Tibial nerve (tissue), 4 donors: ENCODE results near the gene RAB5B. TPM values are rescaled to one million over a fixed set of nuclear protein-coding genes. Genes with fewer than 3 reads are reported as not detected.
A peak's percentile ranks its signal among the peaks of the same experiment; 100 is the strongest.

ENCODE experiments used
- DNase-seq, 2 donors: peaks; one replicate each; pipeline ENCODE4 v3.0.0-alpha.2; 2019; ENCODE audit warnings: low spot score in 2 of 2
- H3K27ac ChIP-seq, 4 donors: fragments of 200-600 bp; sonication (generic) in 3 of 4; one replicate each; pipeline ENCODE4 v1.5.1; 2017 to 2019; ENCODE audit warnings: mild to moderate bottlenecking in 1 of 4
- H3K27me3 ChIP-seq, 2 donors: fragments of 200-600 bp; sonication (generic) in 1 of 2; one replicate each; pipeline versions ENCODE4 v1.5.1 to v1.6.0; 2017 to 2019
- H3K36me3 ChIP-seq, 3 donors: fragments of 200-600 bp; sonication (generic); one replicate each; pipeline ENCODE4 v1.5.1; 2018 to 2019
- H3K4me1 ChIP-seq, 4 donors: fragments of 200-600 bp; sonication (generic) in 3 of 4; one replicate each; pipeline ENCODE4 v1.5.1; 2017 to 2019
- H3K4me3 ChIP-seq, 4 donors: fragments of 200-600 bp; sonication (generic) in 3 of 4; one replicate each; pipeline ENCODE4 v1.5.1; 2017 to 2019; ENCODE audit warnings: mild to moderate bottlenecking in 1 of 4, moderate library complexity in 1 of 4
- H3K9me3 ChIP-seq, 4 donors: fragments of 200-600 bp; sonication (generic) in 3 of 4; one replicate each; pipeline ENCODE4 v1.5.1; 2017 to 2019
- EP300 ChIP-seq, 2 donors: sonication (generic); formaldehyde crosslinking; IDR thresholded peaks; one replicate each; pipeline ENCODE4 v1.6.1; 2017; ENCODE audit warnings: antibody characterized with exemption in 2 of 2, mild to moderate bottlenecking in 1 of 2
- POLR2A ChIP-seq, 2 donors: fragments of 450-650 bp; IDR thresholded peaks; one replicate each; pipeline ENCODE4 v1.6.1; 2017; ENCODE audit warnings: antibody characterized with exemption in 2 of 2, mild to moderate bottlenecking in 2 of 2, moderate library complexity in 2 of 2
- WGBS, 2 donors: methylation state at CpG; one replicate each; pipeline ENCODE4 v1.1.5; 2018; 5-methylcytosine and 5-hydroxymethylcytosine counted together
- total RNA-seq, 4 donors: library from RNA; depleted of rRNA; stranded (reverse); fragments of >200 nt; gene quantifications; one replicate each; pipeline ENCODE4 v1.1.0, GENCODE V29; 2016
- TF ChIP-seq, protein P1 (sequence below), 5 experiments: fragments of 200-600 bp in 3 of 5; fragments of 450-650 bp in 2 of 5; sonication (generic) in 3 of 5; IDR thresholded peaks; one replicate each; pipeline ENCODE4 v1.5.1; 2016 to 2019; ENCODE audit warnings: antibody characterized with exemption in 5 of 5, mild to moderate bottlenecking in 3 of 5, moderate library complexity in 2 of 5

RAB5B gene
- total RNA-seq, 4 donors from 2014 or later, result 71.7 to 111 (median 83.0) TPM

DNA sequence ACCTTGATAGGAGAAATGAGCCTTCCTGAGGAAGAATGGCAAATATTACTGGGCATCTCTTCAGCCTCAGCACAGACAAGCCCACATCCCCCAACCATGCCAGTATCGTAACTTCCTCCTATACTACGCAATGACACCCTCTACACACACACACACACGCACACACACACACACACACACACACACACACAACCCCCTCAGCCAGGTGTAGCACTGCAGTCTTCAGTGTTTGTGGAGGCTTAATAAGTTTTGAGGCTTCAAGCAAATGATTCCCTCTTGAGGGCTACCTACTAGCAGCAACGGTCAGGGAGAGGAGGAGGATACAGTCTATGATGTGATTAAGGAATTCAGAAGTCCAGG lies 41.3 kb upstream of the RAB5B start:
- no peak for TF ChIP-seq POLR2A (IDR thresholded peaks at IDR 0.05)
- TF ChIP-seq, protein P1, sequence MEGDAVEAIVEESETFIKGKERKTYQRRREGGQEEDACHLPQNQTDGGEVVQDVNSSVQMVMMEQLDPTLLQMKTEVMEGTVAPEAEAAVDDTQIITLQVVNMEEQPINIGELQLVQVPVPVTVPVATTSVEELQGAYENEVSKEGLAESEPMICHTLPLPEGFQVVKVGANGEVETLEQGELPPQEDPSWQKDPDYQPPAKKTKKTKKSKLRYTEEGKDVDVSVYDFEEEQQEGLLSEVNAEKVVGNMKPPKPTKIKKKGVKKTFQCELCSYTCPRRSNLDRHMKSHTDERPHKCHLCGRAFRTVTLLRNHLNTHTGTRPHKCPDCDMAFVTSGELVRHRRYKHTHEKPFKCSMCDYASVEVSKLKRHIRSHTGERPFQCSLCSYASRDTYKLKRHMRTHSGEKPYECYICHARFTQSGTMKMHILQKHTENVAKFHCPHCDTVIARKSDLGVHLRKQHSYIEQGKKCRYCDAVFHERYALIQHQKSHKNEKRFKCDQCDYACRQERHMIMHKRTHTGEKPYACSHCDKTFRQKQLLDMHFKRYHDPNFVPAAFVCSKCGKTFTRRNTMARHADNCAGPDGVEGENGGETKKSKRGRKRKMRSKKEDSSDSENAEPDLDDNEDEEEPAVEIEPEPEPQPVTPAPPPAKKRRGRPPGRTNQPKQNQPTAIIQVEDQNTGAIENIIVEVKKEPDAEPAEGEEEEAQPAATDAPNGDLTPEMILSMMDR (IDR thresholded peaks at IDR 0.05), result no peak
- no peak for TF ChIP-seq EP300 (IDR thresholded peaks at IDR 0.05)
- 2 to 7% methylated on average over 4 of the region's 4 CpGs for WGBS, 2 donors
- no peaks in the 10 kb centered on the region for H3K9me3 ChIP-seq
- H3K4me3 ChIP-seq, result peak overlapping the region; percentile 64 to 98 (median 74)
- peaks cover 0 to 8% (median 4%) of the 10 kb centered on the region in 3 donors for H3K36me3 ChIP-seq
- no peaks in the 10 kb centered on the region for H3K27me3 ChIP-seq
- peak overlapping the region; percentile 78 to 95 (median 94) for H3K27ac ChIP-seq
- peaks cover 0 to 75% (median 37%) of the 10 kb centered on the region in 4 donors for H3K4me1 ChIP-seq
- DNase-seq, result peak in 1 of 2 donors; percentile 26

DNA sequence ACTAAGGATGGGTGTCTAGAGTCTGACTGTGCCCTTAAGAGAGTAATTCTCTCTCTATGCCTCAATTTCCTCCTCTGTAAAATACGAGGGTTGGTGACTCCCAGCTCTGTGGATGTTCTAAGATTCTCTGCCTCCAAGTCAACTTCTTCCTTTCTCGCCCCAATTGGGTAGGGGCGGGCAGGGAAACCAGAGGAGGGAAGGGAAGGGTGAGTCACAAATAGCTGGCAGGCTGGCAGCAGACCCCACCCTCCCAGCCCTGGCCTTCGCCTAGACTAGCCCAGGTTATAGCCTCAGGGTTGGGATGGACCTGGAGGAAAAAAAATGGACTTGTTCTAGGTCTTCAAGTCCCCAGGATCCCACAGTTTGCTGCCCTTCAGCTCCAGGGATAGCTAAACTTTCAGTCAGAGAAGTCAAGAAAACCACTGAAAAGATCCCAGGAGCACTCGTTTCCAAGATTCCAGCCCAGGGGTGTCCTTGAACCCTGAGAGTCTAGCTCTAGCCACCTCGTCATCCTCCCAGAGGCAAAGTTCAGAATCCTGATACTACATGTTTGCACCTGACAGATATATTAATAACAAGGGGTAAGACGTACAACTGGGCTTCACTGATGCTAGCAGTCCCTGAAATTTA lies 40.6 kb upstream of the RAB5B start:
- 67 to 72% methylated on average over 7 of the region's 7 CpGs for WGBS, 2 donors
- H3K4me3 ChIP-seq, result peak overlapping the region in 1 of 4 donors; percentile 83
- peaks cover 0 to 70% (median 37%) of the 10 kb centered on the region in 4 donors for H3K4me1 ChIP-seq
- TF ChIP-seq EP300 (IDR thresholded peaks at IDR 0.05) (no peak), POLR2A (IDR thresholded peaks at IDR 0.05) (no peak)
- TF ChIP-seq, protein P1 (IDR thresholded peaks at IDR 0.05), result no peak
- H3K9me3 ChIP-seq, result no peaks in the 10 kb centered on the region
- DNase-seq, result no peak
- H3K27me3 ChIP-seq, result no peaks in the 10 kb centered on the region
- peaks cover 0 to 12% (median 4%) of the 10 kb centered on the region in 3 donors for H3K36me3 ChIP-seq
- H3K27ac ChIP-seq, result peak overlapping the region in 3 of 4 donors; percentile 5 to 95 (median 93)

DNA sequence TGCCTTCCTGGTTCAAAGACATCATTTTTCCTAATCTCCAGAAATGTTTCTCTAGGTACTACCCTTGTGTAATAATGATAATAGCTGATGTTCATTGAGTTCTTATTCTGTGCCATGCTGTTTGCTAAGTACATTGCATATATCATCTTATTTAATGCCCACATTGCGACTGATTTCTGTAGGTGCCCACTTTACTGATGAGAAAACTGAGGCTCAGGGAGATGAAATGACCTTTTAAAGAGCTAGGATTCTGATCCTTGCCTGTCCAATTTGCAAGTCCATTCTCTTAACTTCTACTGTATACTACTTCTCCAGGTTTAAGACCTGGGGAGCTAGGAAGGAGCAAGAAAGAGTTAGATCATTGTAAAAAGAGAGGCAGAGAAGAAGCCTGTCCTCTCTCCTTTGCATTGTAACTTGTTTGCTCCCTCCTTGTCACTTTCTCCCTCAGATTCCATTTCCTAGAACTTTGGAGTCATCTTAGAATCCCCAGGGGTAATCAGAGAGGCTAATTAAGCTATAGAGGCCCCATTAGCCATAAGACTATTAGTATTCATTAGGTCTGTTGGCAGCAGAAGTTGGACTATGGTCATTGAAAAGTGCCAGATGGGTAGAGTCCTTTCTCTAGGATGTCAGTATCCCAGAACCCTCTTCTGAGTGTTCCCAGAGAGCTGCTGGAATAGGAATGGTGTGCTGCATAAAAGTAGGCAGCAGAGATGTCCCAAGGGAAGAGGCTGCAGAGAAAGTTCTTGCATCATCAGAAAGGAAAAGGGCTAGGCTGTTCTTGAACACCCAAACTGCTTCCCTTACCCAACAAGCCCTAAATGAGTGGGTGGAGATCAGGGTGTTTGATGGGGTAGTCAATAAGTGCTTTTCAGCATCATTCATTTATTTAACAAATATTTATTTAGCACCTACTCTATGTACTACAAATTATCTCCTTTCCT lies 39.8 kb upstream of the RAB5B start:
- no peaks in the 10 kb centered on the region for H3K27me3 ChIP-seq
- no peaks in the 10 kb centered on the region for H3K9me3 ChIP-seq
- 95 to 97% methylated on average over 1 of the region's 1 CpG for WGBS, 2 donors
- DNase-seq, result no peak
- H3K4me3 ChIP-seq, result no peak overlapping the region
- no peak for TF ChIP-seq EP300 (IDR thresholded peaks at IDR 0.05)
- no peak for TF ChIP-seq POLR2A (IDR thresholded peaks at IDR 0.05)
- TF ChIP-seq, protein P1 (IDR thresholded peaks at IDR 0.05), result no peak
- H3K27ac ChIP-seq, result peak overlapping the region in 2 of 4 donors; percentile 34 to 93
- peaks cover 0 to 62% (median 34%) of the 10 kb centered on the region in 4 donors for H3K4me1 ChIP-seq
- peaks cover 0 to 15% (median 4%) of the 10 kb centered on the region in 3 donors for H3K36me3 ChIP-seq

DNA sequence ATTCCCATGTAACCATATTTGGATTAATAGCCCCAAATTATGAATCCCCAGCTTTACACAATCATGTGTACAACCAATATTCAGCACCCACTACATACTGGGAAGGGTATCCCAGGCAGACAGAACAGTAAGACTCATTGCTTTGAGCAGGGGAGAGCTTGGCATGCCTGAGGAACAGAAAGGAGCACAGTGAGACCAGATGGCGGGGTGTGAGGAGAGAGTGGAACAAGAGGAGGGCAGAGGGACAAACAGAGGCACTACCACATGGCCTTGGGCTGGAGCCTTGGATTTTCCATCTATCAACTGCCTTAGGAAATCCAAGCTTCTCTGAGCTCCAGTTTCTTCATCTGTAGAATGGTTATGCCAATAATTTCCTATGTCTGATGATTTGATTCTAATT lies 39.1 kb upstream of the RAB5B start:
- Histone ChIP-seq H3K4me3 (no peak overlapping the region), H3K36me3 (peaks cover 0 to 18% (median 4%) of the 10 kb centered on the region in 3 donors), H3K9me3 (no peaks in the 10 kb centered on the region), H3K27ac (peak overlapping the region in 1 of 4 donors; percentile 61), H3K4me1 (peaks cover 0 to 56% (median 34%) of the 10 kb centered on the region in 4 donors), H3K27me3 (no peaks in the 10 kb centered on the region)
- no peak for DNase-seq
- TF ChIP-seq, protein P1 (IDR thresholded peaks at IDR 0.05), result no peak
- no peak for TF ChIP-seq POLR2A (IDR thresholded peaks at IDR 0.05)
- no peak for TF ChIP-seq EP300 (IDR thresholded peaks at IDR 0.05)
- WGBS, 2 donors, result 95 to 100% methylated on average over 1 of the region's 1 CpG
